ENCODE measurements around the gene TFEB. TPM values are rescaled to one million over a fixed set of nuclear protein-coding genes. Genes with fewer than 3 reads are reported as not detected.

Gene TFEB
- total and polyA plus RNA-seq, 2 donors (not counting 1 experiment from before 2014, with no cell fraction given) = 1.9 to 7.6 TPM

DNA sequence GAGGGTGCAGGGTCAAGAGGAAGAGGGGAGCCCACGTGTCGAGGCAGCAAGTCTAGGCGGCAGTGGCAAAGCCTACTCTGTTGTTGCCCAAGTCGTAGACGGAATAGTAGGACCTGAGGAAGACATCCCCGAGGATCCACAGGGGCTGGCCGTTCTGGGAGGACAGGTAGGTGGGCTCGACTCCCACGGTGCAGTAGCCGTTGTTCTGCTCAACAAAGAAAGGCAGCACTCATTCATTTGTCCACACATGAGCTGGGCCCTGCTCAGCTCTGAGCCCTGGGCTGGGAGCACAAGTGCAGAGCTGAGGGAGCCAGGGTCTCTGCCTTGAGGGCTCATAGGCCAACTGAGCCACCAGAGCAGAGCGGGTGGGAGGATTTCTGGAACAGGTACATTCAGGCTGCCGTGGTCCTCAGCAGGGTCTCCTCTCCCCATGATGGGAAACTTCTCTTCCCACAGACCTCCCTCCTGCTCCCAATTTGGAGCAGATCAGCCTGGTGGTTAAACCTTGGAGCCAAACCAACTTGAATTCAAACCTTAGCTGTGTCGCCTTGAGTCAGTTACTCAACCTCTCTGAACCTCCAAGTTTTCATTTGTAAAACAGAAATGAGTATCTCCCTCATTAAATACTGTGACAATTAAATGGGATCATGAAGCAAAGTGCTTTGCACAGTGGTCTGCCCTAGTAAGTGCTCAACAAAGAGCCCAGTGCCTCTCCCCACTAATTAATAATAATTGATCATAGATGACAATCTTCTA, 1.6 kb upstream of the TFEB start:
- Histone ChIP-seq H3K4me3 (replicated peaks in 1 of 4; ENCODE audit: control extremely low read depth in 1 of 4, insufficient read depth in 1 of 4, low read depth in 3 of 4, low read length in 4 of 4) (no peak overlapping the region), H2AFZ (ENCODE audit: low read length) (no peak overlapping the region), H3K4me1 (ENCODE audit: control insufficient read depth, extremely low read depth, insufficient read depth, low read length) (no peaks in the 10 kb centered on the region), H3K79me2 (ENCODE audit: control insufficient read depth, insufficient read depth, low read length) (no peaks in the 10 kb centered on the region), H3K9me3 (ENCODE audit: control insufficient read depth, insufficient read depth, low read depth, low read length) (no peaks in the 10 kb centered on the region), H4K20me1 (ENCODE audit: control insufficient read depth, extremely low read depth, insufficient read depth, low read length) (no peaks in the 10 kb centered on the region), H3K36me3 (ENCODE audit: control insufficient read depth, insufficient read depth, low read length) (no peaks in the 10 kb centered on the region), H3K9ac (ENCODE audit: insufficient read depth, low read length) (no peak overlapping the region), H3K27ac (ENCODE audit: insufficient read depth, low read length) (no peak overlapping the region), H3K4me2 (ENCODE audit: extremely low read depth, insufficient read depth, low read length) (no peak overlapping the region), H3K27me3 (ENCODE audit: control insufficient read depth, insufficient read depth, low read length) (no peaks in the 10 kb centered on the region)
- DNase-seq (ENCODE audit: low read depth in 2 of 2) = no peak
- TF ChIP-seq, protein P1, sequence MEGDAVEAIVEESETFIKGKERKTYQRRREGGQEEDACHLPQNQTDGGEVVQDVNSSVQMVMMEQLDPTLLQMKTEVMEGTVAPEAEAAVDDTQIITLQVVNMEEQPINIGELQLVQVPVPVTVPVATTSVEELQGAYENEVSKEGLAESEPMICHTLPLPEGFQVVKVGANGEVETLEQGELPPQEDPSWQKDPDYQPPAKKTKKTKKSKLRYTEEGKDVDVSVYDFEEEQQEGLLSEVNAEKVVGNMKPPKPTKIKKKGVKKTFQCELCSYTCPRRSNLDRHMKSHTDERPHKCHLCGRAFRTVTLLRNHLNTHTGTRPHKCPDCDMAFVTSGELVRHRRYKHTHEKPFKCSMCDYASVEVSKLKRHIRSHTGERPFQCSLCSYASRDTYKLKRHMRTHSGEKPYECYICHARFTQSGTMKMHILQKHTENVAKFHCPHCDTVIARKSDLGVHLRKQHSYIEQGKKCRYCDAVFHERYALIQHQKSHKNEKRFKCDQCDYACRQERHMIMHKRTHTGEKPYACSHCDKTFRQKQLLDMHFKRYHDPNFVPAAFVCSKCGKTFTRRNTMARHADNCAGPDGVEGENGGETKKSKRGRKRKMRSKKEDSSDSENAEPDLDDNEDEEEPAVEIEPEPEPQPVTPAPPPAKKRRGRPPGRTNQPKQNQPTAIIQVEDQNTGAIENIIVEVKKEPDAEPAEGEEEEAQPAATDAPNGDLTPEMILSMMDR (conservative IDR thresholded peaks at IDR 0.05 in 1 of 2, IDR thresholded peaks at IDR 0.05 in 1 of 2; ENCODE audit: low read depth in 1 of 2, low read length in 2 of 2) = no peak

DNA sequence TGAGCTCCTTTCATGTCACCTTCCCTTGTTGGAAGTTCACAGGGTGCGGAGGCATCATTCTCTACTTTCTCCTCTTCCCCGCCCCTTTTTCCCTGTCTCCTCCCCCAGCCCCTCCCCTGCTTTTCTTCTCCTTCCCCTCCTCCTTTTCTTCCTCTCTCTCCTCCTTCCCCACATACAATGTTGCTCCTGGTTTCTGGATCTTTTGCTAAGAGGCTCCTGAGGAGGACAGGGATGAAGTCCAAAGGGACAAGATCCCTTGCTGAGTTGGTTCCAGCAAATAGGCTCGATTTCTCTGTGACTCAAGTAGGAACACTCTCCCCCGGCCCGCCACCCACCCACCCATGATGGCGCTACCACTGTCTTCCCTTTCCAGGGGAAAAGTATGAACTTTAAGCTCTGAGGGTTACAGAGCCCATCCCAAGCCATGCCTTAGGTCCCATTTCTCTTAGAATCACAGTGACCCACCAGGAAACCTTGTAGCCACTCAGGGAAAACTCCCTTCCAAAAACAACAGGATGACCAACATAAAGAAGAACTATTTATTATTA, 852 bp upstream of the TFEB start:
- Histone ChIP-seq H3K9me3 (ENCODE audit: control insufficient read depth, insufficient read depth, low read depth, low read length) (no peaks in the 10 kb centered on the region), H3K79me2 (ENCODE audit: control insufficient read depth, insufficient read depth, low read length) (no peaks in the 10 kb centered on the region), H3K27ac (ENCODE audit: insufficient read depth, low read length) (no peak overlapping the region), H3K4me2 (ENCODE audit: extremely low read depth, insufficient read depth, low read length) (no peak overlapping the region), H4K20me1 (ENCODE audit: control insufficient read depth, extremely low read depth, insufficient read depth, low read length) (no peaks in the 10 kb centered on the region), H2AFZ (ENCODE audit: low read length) (no peak overlapping the region), H3K4me1 (ENCODE audit: control insufficient read depth, extremely low read depth, insufficient read depth, low read length) (no peaks in the 10 kb centered on the region), H3K36me3 (ENCODE audit: control insufficient read depth, insufficient read depth, low read length) (no peaks in the 10 kb centered on the region), H3K9ac (ENCODE audit: insufficient read depth, low read length) (no peak overlapping the region), H3K4me3 (replicated peaks in 1 of 4; ENCODE audit: control extremely low read depth in 1 of 4, insufficient read depth in 1 of 4, low read depth in 3 of 4, low read length in 4 of 4) (no peak overlapping the region), H3K27me3 (ENCODE audit: control insufficient read depth, insufficient read depth, low read length) (no peaks in the 10 kb centered on the region)
- no peak for DNase-seq (ENCODE audit: low read depth in 2 of 2)
- no peak for TF ChIP-seq EZH2 (IDR thresholded peaks at IDR 0.05; ENCODE audit: low read length, missing control alignments)
- TF ChIP-seq, protein P1 (conservative IDR thresholded peaks at IDR 0.05 in 1 of 2, IDR thresholded peaks at IDR 0.05 in 1 of 2; ENCODE audit: low read depth in 1 of 2, low read length in 2 of 2) = no peak

DNA sequence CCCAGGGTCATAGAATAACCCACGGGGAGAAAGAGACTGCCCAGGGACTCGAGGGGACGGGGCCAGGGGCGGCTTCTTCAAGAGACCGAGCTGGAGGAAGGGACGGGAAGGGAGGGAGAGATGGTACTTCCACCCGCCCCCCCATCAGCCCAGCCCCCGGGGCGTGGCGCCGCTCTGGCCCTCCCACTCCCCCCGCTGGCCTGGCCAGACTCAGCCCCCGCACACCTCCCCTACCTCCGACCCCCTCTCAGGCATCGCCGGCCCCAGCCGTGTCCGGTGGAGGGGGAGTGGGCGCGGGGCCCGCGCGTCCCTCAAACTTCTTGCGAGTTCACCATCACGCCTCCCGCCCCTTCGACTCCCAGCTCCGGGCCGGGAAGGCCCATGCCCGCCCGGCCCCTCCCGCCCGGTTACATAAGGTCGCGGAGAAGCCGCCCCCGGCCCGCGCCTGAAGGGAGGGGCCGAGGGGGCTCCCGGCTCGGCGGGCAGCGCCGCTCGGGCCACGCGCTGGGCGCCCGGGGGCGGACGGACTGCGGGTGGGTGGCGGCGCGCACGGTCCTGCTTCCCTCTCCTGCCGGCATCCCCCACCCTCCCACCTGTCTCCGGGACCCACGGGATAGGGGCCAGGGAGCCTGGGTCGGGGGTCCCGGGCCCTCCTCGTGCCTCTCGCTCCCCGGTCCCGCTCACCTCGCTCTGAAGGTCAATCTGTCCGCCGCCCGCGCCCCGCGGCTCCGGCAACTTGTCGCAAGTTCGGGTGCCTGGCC, 562 bp downstream of the TFEB start:
- H3K36me3 ChIP-seq (ENCODE audit: control insufficient read depth, insufficient read depth, low read length) = no peaks in the 10 kb centered on the region
- no peak for TF ChIP-seq EZH2 (IDR thresholded peaks at IDR 0.05; ENCODE audit: low read length, missing control alignments)
- TF ChIP-seq, protein P1 (conservative IDR thresholded peaks at IDR 0.05 in 1 of 2, IDR thresholded peaks at IDR 0.05 in 1 of 2; ENCODE audit: low read depth in 1 of 2, low read length in 2 of 2) = no peak
- H3K9me3 ChIP-seq (ENCODE audit: control insufficient read depth, insufficient read depth, low read depth, low read length) = no peaks in the 10 kb centered on the region
- peak; percentile 71 to 79 for DNase-seq (ENCODE audit: low read depth in 2 of 2)
- H3K9ac ChIP-seq (ENCODE audit: insufficient read depth, low read length) = peak overlapping the region; percentile 46
- peaks cover 3% of the 10 kb centered on the region for H3K4me1 ChIP-seq (ENCODE audit: control insufficient read depth, extremely low read depth, insufficient read depth, low read length)
- peak overlapping the region; percentile 78 for H3K4me2 ChIP-seq (ENCODE audit: extremely low read depth, insufficient read depth, low read length)
- H2AFZ ChIP-seq (ENCODE audit: low read length) = peak overlapping the region; percentile 62
- H4K20me1 ChIP-seq (ENCODE audit: control insufficient read depth, extremely low read depth, insufficient read depth, low read length) = no peaks in the 10 kb centered on the region
- H3K27me3 ChIP-seq (ENCODE audit: control insufficient read depth, insufficient read depth, low read length) = no peaks in the 10 kb centered on the region
- no peaks in the 10 kb centered on the region for H3K79me2 ChIP-seq (ENCODE audit: control insufficient read depth, insufficient read depth, low read length)
- no peak overlapping the region for H3K27ac ChIP-seq (ENCODE audit: insufficient read depth, low read length)
- H3K4me3 ChIP-seq (replicated peaks in 1 of 4; ENCODE audit: control extremely low read depth in 1 of 4, insufficient read depth in 1 of 4, low read depth in 3 of 4, low read length in 4 of 4) = peak overlapping the region; percentile 53 to 74 (median 60)
